ENCODE measurements around the gene TADA1.

- TF ChIP-seq, protein P1, sequence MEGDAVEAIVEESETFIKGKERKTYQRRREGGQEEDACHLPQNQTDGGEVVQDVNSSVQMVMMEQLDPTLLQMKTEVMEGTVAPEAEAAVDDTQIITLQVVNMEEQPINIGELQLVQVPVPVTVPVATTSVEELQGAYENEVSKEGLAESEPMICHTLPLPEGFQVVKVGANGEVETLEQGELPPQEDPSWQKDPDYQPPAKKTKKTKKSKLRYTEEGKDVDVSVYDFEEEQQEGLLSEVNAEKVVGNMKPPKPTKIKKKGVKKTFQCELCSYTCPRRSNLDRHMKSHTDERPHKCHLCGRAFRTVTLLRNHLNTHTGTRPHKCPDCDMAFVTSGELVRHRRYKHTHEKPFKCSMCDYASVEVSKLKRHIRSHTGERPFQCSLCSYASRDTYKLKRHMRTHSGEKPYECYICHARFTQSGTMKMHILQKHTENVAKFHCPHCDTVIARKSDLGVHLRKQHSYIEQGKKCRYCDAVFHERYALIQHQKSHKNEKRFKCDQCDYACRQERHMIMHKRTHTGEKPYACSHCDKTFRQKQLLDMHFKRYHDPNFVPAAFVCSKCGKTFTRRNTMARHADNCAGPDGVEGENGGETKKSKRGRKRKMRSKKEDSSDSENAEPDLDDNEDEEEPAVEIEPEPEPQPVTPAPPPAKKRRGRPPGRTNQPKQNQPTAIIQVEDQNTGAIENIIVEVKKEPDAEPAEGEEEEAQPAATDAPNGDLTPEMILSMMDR (IDR thresholded peaks at IDR 0.05; ENCODE audit: low read length) = no peak
- TF ChIP-seq EZH2phosphoT487 (IDR thresholded peaks at IDR 0.05; ENCODE audit: low read length) (no peak), EZH2 (optimal IDR thresholded peaks at IDR 0.05; ENCODE audit: low read depth, low read length) (no peak)
Measured at GRCh38 chr1:166915941-166916340, 39.9 kb upstream of the TADA1 start.

All from MM.1S (cell line).